ENCODE results near the gene PPP1R9A.

Gene PPP1R9A

DNA sequence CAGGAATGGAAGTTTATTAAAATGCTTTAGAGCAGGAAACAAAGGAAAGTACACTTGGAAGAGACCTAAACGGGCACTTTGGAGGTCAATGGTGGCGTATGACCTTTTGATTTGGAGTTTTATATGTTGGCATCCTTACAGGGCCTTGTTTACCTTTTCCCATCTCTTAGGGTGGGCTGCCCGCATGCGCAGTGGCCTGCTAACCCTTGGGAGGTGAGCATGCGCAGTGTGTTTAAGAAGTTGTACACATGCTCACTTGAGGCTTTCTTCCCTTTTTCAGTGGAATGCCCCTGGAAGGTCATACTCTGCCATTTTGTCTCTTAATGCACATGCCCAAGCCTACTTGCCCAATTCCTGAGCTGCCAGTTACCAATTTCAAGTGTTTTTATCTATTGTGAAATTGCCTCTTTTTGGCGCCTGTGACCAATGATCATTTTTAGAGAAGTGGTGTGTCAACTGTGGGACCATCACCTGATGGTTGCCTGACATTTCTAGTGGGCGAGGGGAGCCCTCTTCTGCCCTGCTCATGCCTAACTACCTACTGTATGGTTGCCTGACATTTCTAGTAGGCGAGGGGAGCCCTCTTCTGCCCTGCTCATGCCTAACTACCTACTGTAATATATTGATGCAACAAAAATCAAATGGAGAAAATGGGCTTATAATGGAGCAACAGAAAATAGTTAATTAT, 138.0 kb downstream of the PPP1R9A start:
- no peak for DNase-seq

GRCh38 chr7:95046494-95047240, 139.3 kb downstream of the PPP1R9A start:
- no peak for DNase-seq

GRCh38 chr7:95047291-95047690, 139.9 kb downstream of the PPP1R9A start:
- DNase-seq = no peak

GRCh38 chr7:95052566-95053094, 145.2 kb downstream of the PPP1R9A start:
- DNase-seq = no peak

GRCh38 chr7:95054386-95054785, 147.0 kb downstream of the PPP1R9A start:
- DNase-seq = no peak

DNA sequence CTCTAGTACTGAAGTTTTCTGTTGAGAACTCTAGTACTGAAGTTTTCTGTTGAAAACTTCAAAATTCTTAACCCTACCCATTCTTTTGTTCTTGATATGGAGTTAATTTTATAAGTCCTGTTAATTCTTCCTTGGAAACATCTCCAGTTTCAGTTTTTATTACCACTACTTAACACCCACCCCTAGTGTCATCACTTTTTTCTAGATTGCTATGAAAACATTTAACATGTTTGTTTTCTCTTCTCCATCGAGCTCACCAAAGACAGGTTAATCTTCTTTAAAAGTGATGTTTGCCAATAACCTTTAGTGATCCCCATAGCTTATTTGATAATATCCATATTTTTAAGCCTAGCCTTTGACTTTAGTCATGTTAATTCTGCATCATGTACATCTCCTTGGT, 147.9 kb downstream of the PPP1R9A start:
- DNase-seq = no peak

DNA sequence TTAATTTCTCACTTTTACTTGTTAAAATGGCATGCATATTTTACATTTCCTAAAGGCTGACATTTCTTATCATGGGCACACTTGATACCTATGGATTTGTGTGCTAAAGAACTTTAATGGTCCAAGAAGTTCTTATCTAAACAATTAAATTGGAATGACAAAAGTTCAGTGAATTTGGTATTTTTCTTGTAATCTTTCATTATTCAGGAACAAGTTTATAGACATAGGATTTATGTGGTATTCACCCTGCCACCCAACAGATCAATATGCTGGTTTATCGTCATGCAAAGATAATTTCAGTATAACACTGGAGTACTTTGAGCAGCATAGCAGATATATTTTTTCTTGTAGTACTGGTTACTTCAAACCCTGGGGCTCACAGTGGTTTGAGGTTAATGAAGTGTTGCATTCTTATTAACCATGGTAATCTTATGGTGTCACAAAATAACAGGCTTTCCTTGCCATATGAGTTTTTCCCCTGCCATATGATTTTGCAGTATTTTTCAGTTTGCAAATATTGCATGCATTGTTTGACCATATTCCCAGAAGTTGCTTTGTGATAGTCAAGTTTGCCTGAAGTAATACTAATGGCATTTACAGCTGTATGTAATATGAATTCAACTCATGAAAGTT, 148.8 kb downstream of the PPP1R9A start:
- no peak for DNase-seq

- no peak for DNase-seq
Measured at GRCh38 chr7:95056901-95057300, 149.5 kb downstream of the PPP1R9A start.

DNA sequence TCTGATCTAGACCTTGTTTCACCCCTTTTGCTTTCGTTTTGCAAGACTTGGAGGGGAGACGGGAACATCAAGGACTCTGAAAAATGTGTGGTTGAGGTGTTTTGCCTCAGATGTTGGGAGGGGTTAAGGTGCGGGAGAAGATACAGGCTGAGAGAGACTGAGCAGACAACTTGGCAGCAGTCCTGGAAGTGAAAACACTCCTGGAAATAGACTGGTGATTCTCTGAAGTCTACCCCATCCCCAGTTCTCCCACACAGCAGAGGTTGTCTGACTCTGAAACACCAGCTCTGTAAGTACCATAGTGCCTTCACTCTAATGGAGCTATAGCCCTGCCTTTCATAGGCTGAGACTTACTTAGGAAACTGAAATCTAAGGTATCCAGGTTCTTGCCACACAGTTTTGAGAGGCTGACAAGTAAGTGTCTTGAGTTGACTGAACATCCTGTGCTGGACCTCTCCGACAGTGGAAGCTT, 152.5 kb downstream of the PPP1R9A start:
- DNase-seq = no peak

DNA sequence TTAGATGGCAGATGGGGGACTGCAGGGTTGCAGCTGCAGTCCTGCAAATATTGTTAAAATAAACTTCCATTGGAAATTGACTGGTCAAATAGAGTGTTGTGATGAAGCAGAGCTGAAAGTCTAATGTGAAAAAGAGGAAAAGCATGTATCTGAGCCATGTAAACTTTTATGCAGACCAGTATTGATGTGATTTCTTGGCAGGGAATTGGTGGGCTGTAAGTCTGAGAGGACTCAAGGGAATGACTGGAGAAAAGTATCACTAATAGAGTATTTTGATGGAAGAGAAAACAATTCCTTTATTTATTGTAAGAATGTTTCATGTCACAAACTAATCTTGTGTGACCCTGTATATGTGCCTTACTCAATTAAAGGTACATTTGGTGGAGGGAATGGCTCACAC, 155.5 kb downstream of the PPP1R9A start:
- DNase-seq = no peak

DNA sequence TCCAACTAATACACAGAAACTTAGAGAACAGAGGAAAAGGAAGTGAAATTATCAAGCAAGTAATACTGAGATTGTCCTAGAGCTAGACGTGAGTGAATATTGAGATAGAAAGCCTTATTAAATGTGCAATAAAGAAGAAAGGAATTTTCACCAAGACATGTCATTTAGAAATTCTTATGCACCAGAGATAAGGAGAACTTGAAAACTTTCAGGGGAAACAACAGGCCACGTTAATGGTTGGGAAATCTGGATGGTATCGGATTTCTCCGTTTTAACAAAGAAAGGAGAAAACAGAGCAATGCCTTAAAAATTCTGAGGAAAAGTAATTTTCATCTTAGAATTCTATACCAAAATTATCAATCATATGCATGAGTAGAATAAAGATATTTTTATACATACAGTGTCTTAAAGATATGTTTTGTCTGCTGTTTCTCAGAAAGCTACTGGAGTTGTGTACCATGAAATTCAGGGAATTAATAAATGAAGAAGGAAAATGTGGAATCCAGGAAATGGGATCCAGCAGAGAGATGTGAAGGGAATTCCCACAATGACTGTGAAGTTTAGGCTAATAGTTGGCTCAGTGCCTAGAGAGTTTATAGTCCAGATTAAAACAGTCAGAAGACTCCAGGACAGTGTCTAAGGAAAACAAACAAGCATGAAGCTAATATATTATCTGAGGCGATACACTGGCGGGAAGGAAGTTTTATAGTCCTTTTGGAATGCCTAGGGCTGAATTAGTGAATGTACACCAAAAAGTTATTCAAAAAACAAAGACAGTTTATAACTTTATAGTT, 159.5 kb downstream of the PPP1R9A start:
- no peak for DNase-seq

DNA sequence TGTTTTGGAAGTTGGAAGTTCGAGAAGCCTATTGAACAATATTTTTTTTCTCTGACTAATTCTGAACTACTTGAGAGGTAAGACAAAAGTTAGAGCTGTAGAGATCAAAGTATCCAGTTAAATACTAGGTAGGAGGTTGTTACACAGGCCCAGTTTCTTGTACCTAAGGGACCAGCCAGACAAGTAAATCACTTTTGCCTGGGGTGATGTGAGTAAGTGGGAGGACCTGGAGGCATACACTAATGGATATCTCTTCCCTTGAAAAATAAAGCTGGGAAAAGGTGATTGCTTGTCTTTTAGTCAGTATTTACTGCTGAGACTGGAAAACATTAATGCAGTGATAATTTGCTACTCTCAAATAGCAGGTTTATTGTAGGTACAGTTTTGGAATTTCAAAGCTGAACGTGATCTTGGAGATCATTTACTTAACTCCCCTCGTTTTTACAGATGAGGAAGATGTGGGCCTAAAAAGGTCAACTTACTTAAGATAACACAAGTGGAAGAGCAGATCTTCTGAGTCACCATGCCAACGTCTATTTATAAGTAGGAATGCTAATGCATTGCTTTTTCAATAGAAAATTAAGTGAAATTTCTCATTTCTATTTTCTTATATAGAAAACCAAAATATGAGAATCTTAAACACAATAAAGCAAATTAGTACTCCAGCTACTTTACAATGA, 181.3 kb downstream of the PPP1R9A start:
- DNase-seq = no peak

DNA sequence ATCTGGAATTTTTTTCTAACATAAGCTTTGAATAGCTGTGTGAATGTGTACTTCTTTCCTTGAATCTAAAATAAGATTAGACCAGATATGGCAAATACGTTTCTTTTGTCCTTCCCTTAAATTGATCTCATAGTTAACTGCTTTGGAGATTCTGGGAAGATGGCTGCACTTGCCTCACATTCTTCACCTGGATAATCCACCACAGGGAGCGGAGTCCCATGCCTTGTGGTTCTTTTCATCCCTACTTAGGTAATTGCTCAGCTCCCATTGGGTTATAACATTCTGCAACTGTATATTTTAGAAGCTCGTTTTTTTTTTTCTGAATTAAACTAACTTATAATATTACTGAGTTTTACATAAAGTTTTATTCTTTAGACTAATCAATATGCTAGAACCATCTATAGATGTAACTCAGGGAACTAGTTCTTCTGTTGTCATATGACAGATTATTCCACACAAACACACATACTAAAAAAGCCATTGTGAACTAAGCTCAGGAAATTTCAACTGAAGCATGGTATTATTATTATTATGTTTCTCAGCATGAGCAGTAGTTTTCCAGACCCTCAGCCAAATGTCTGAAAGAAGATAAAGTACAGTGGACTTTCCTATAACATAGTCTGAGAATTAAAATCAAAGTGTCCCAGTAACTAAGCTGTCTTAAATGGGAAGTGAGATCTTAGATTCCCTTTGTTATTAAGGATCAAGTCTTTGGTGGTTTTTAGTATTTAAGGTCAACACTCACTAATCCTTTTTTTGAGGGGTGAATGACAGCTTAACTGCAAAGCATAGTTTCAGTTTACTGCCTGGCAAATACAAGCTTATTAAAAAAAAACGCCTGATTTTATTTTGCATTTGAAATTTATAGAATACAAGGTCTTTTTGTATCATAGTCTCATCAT, 182.3 kb downstream of the PPP1R9A start:
- DNase-seq = no peak

DNA sequence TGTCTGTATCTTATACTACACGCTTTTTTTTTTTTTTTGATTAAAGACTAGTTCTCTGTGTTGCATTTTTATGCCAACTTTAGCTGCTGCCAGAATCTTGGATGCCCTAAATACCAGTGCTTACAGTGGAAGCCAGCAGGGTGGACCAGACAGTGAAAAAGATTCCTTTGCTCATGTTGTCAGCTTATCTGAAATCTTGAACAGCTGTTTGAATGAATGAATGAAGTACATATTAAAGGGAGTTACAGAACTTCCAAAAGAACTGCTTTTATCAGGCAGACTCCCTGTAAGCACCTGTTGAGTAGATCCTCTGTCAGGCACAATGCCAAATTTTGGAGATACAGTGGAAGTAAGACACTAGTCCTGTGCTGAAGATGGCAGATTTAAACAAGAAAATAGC, 184.9 kb downstream of the PPP1R9A start:
- no peak for DNase-seq

- DNase-seq = no peak
Measured at GRCh38 chr7:95095259-95095965, 188.0 kb downstream of the PPP1R9A start.

DNA sequence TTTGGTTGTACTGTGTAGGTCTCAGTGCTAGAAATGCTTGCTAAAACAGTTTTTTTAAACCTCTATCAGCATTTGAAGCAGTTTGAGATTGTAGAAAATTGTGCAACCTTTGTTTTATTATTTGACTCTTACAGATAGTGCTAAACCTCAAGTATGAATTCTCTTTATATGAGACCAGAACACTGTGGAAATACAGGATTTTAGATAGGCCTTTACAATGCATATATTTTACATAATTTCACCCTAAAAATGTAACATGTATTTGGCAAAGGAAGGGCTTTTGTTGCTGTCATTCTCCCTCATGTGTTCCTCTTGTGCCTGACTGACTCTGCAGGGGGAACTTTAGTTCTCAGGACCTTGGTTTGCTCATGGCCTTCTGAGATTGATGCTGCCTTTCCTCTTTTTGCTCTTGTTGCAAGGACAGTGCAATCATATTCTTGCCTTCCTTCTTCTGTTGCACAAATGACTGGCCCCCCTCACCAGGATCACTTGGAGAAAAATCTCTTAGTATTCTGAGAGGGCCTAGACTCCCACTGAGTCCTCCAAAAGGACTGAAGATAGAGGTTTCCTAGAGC, 188.7 kb downstream of the PPP1R9A start:
- no peak for DNase-seq

DNA sequence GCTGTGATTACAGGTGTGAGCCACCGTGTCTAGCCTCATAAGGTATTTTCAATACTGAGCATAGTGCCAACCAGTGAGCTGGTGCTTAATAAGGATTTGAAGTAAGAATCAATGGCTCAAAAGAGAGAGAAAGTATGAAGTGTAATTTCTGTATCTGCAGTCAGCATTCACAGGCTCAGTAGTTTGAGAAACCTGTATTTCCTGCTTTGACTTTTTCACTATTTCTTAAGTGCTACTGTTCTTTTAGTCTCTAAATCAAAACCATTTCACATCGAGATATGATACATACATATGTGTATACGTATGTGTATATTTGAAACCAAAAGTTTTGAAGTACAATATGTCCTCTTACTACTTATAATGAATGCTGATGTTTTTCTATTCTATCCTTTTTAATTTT, 189.9 kb downstream of the PPP1R9A start:
- DNase-seq = no peak

DNA sequence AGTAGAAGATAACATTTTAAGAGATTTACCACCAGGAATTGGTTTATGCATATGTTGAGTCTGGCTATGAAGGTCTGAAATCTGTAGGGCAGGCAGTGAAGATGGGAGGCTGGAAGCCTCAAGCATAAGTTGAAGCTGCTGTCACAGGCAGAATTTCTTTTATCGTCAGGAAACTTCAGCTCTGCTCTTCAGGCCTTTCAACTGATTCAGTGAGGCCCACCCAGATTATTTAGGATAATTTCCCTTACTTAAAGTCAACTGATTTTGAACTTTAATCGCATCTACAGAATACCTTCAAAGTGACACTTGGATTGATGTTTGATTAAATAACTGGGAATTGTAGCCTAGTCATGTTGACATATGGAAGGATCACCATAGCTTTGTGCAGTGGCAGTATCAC, 190.5 kb downstream of the PPP1R9A start:
- no peak for DNase-seq

DNA sequence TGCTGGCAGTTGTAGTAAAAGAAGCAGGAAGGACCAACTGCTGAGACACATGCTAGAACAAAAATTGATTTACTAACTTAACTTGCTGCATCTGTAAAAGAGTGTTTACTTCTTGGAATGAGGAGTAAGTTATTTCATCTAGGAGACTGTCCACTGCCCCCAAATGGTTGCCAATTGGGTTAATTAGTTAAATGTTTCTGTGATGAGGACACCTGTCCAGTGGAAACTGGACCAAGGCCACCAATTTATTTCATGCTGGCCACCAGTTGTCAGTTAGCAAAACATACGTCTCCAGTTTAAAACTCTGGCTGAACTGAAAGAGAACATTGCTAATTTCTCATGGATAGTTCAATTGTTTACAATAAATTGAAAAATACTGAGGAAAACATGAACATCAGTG, 191.7 kb downstream of the PPP1R9A start:
- DNase-seq = no peak

DNA sequence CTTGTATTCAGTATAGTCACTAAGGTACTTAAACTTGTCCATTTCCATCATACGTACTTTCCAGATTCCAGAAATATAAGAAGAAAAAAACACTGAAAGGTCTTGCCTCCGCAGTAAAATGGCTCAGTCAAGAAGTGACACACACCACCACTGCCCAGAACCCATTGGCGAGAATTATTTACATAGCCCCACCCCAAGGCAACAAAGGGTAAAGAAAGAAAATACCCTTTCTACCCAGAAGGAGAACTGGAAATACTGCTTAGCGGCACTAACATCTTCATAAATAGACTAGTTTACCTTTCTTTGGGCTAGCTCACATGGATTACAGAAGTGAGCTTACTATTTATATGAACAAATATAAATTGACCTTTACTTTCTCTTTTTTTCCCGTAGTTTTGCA, 194.0 kb downstream of the PPP1R9A start:
- DNase-seq = no peak

Data from NCI-H1105 (cell line).